Gastrocnemius medialis (tissue), 4 donors: ENCODE measurements around the gene GSK3B.

Source experiments
- POLR2A ChIP-seq, 2 donors: fragments of 450-650 bp; IDR thresholded peaks; one replicate each; pipeline ENCODE4 v1.6.1; 2017; ENCODE audit warnings: antibody characterized with exemption in 2 of 2, mild to moderate bottlenecking in 2 of 2, moderate library complexity in 2 of 2
- TF ChIP-seq, protein P1 (sequence below), 5 experiments: fragments of 450-650 bp in 3 of 5; fragments of 200-600 bp in 2 of 5; sonication (generic) in 2 of 5; IDR thresholded peaks in 4 of 5; conservative IDR thresholded peaks in 1 of 5; 1 replicate in 4 of 5; 2 replicates in 1 of 5; pipeline ENCODE4 v1.5.1; 2016 to 2019; ENCODE audit warnings: antibody characterized with exemption in 5 of 5, mild to moderate bottlenecking in 3 of 5, moderate library complexity in 3 of 5

DNA sequence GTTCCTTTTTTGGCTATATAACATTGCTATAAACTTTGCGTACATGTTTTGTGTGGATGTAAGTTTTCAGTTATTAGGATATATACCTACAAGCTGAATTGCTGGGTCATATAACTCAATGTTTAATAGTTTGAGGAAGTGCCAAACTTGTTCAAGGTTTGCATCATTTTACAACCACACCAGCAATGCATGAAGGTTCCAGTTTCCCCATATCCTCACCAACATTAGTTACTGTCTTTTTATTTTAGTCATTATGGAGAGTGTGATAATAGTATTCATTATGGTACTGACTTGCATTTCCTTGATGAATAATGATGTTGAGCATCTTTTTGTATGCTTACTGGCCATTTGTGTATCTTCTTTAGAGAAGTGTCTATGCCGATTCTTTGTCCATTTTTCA is 200.1 kb downstream of the GSK3B start:
- TF ChIP-seq, protein P1, sequence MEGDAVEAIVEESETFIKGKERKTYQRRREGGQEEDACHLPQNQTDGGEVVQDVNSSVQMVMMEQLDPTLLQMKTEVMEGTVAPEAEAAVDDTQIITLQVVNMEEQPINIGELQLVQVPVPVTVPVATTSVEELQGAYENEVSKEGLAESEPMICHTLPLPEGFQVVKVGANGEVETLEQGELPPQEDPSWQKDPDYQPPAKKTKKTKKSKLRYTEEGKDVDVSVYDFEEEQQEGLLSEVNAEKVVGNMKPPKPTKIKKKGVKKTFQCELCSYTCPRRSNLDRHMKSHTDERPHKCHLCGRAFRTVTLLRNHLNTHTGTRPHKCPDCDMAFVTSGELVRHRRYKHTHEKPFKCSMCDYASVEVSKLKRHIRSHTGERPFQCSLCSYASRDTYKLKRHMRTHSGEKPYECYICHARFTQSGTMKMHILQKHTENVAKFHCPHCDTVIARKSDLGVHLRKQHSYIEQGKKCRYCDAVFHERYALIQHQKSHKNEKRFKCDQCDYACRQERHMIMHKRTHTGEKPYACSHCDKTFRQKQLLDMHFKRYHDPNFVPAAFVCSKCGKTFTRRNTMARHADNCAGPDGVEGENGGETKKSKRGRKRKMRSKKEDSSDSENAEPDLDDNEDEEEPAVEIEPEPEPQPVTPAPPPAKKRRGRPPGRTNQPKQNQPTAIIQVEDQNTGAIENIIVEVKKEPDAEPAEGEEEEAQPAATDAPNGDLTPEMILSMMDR (IDR thresholded peaks at IDR 0.05 in 4 of 5, conservative IDR thresholded peaks at IDR 0.05 in 1 of 5), result no peak
- no peak for TF ChIP-seq POLR2A (IDR thresholded peaks at IDR 0.05)
